ENCODE data around the gene KLHL25. TPM values are rescaled to one million over a fixed set of nuclear protein-coding genes. Genes with fewer than 3 reads are reported as not detected.

Gene KLHL25
- total RNA-seq, 1 experiment from 2014 or later = 1.5 TPM

- H3K4me2 ChIP-seq (ENCODE audit: low read depth, low read length, poor library complexity, severe bottlenecking) = no peak overlapping the region
- H3K27ac ChIP-seq (ENCODE audit: low read length) = no peak overlapping the region
- H4K20me1 ChIP-seq (ENCODE audit: insufficient read depth, low read depth, low read length) = no peaks in the 10 kb centered on the region; the same call in 1 of the 2 replicates
- H3K4me1 ChIP-seq (ENCODE audit: low read length) = no peaks in the 10 kb centered on the region
- no peak for DNase-seq
- H2AFZ ChIP-seq (ENCODE audit: low read length) = no peak overlapping the region
- no peak overlapping the region for H3K9ac ChIP-seq (ENCODE audit: low read length)
- peaks cover 41% of the 10 kb centered on the region for H3K36me3 ChIP-seq (ENCODE audit: insufficient read depth, low read length)
- H3K9me3 ChIP-seq (ENCODE audit: low read length) = no peaks in the 10 kb centered on the region
- no peaks in the 10 kb centered on the region for H3K9me2 ChIP-seq (replicated peaks; ENCODE audit: insufficient read depth, low read length)
- H3K27me3 ChIP-seq (ENCODE audit: low read length) = no peaks in the 10 kb centered on the region
- no peak overlapping the region for H3K4me3 ChIP-seq (ENCODE audit: low read length)
- H3K79me2 ChIP-seq (ENCODE audit: low read length) = no peaks in the 10 kb centered on the region
Measured at GRCh38 chr15:85745525-85746150, 49.1 kb downstream of the KLHL25 start.

- Histone ChIP-seq H3K79me2 (ENCODE audit: low read length) (no peaks in the 10 kb centered on the region), H3K36me3 (ENCODE audit: insufficient read depth, low read length) (peaks cover 45% of the 10 kb centered on the region), H4K20me1 (ENCODE audit: insufficient read depth, low read depth, low read length) (no peaks in the 10 kb centered on the region; the same call in 1 of the 2 replicates)
Measured at GRCh38 chr15:85745023-85745422, 49.7 kb downstream of the KLHL25 start.

GRCh38 chr15:85744579-85744978 is 50.1 kb downstream of the KLHL25 start:
- no peaks in the 10 kb centered on the region for H3K27me3 ChIP-seq (ENCODE audit: low read length)
- no peak overlapping the region for H3K4me3 ChIP-seq (ENCODE audit: low read length)
- H3K4me1 ChIP-seq (ENCODE audit: low read length) = no peaks in the 10 kb centered on the region
- H3K9ac ChIP-seq (ENCODE audit: low read length) = no peak overlapping the region
- no peak for DNase-seq
- H3K27ac ChIP-seq (ENCODE audit: low read length) = no peak overlapping the region
- no peaks in the 10 kb centered on the region; the same call in 1 of the 2 replicates for H4K20me1 ChIP-seq (ENCODE audit: insufficient read depth, low read depth, low read length)
- H3K9me2 ChIP-seq (replicated peaks; ENCODE audit: insufficient read depth, low read length) = no peaks in the 10 kb centered on the region
- peaks cover 50% of the 10 kb centered on the region for H3K36me3 ChIP-seq (ENCODE audit: insufficient read depth, low read length)
- H3K79me2 ChIP-seq (ENCODE audit: low read length) = no peaks in the 10 kb centered on the region
- no peak overlapping the region for H2AFZ ChIP-seq (ENCODE audit: low read length)
- no peak overlapping the region for H3K4me2 ChIP-seq (ENCODE audit: low read depth, low read length, poor library complexity, severe bottlenecking)
- no peaks in the 10 kb centered on the region for H3K9me3 ChIP-seq (ENCODE audit: low read length)

More at GRCh38 chr15:85745023-85745422, 49.7 kb downstream of the KLHL25 start:
- Histone ChIP-seq H3K9me2 (replicated peaks; ENCODE audit: insufficient read depth, low read length) (no peaks in the 10 kb centered on the region), H3K27ac (ENCODE audit: low read length) (no peak overlapping the region), H3K9ac (ENCODE audit: low read length) (no peak overlapping the region), H2AFZ (ENCODE audit: low read length) (no peak overlapping the region), H3K4me3 (ENCODE audit: low read length) (no peak overlapping the region), H3K4me2 (ENCODE audit: low read depth, low read length, poor library complexity, severe bottlenecking) (no peak overlapping the region), H3K27me3 (ENCODE audit: low read length) (no peaks in the 10 kb centered on the region), H3K9me3 (ENCODE audit: low read length) (no peaks in the 10 kb centered on the region), H3K4me1 (ENCODE audit: low read length) (no peaks in the 10 kb centered on the region)
- no peak for DNase-seq

GRCh38 chr15:85743392-85744055 is 51.2 kb downstream of the KLHL25 start:
- H3K4me2 ChIP-seq (ENCODE audit: low read depth, low read length, poor library complexity, severe bottlenecking) = no peak overlapping the region
- no peak for DNase-seq
- no peak overlapping the region for H3K9ac ChIP-seq (ENCODE audit: low read length)
- H4K20me1 ChIP-seq (ENCODE audit: insufficient read depth, low read depth, low read length) = no peaks in the 10 kb centered on the region; the same call in 1 of the 2 replicates
- no peaks in the 10 kb centered on the region for H3K4me1 ChIP-seq (ENCODE audit: low read length)
- H2AFZ ChIP-seq (ENCODE audit: low read length) = no peak overlapping the region
- H3K27ac ChIP-seq (ENCODE audit: low read length) = no peak overlapping the region
- peaks cover 51% of the 10 kb centered on the region for H3K36me3 ChIP-seq (ENCODE audit: insufficient read depth, low read length)
- no peaks in the 10 kb centered on the region for H3K9me3 ChIP-seq (ENCODE audit: low read length)
- no peaks in the 10 kb centered on the region for H3K79me2 ChIP-seq (ENCODE audit: low read length)
- H3K27me3 ChIP-seq (ENCODE audit: low read length) = no peaks in the 10 kb centered on the region
- H3K9me2 ChIP-seq (replicated peaks; ENCODE audit: insufficient read depth, low read length) = no peaks in the 10 kb centered on the region
- H3K4me3 ChIP-seq (ENCODE audit: low read length) = no peak overlapping the region

- no peak for DNase-seq
- H3K9ac ChIP-seq (ENCODE audit: low read length) = no peak overlapping the region
- H3K4me3 ChIP-seq (ENCODE audit: low read length) = no peak overlapping the region
- H3K36me3 ChIP-seq (ENCODE audit: insufficient read depth, low read length) = peaks cover 50% of the 10 kb centered on the region
- H3K27ac ChIP-seq (ENCODE audit: low read length) = no peak overlapping the region
- no peak overlapping the region for H3K4me2 ChIP-seq (ENCODE audit: low read depth, low read length, poor library complexity, severe bottlenecking)
- H3K4me1 ChIP-seq (ENCODE audit: low read length) = no peaks in the 10 kb centered on the region
- no peak overlapping the region for H2AFZ ChIP-seq (ENCODE audit: low read length)
- H4K20me1 ChIP-seq (ENCODE audit: insufficient read depth, low read depth, low read length) = no peaks in the 10 kb centered on the region; the same call in 1 of the 2 replicates
- H3K79me2 ChIP-seq (ENCODE audit: low read length) = no peaks in the 10 kb centered on the region; the same call in 1 of the 2 replicates
- no peaks in the 10 kb centered on the region for H3K9me3 ChIP-seq (ENCODE audit: low read length)
- no peaks in the 10 kb centered on the region for H3K27me3 ChIP-seq (ENCODE audit: low read length)
- H3K9me2 ChIP-seq (replicated peaks; ENCODE audit: insufficient read depth, low read length) = no peaks in the 10 kb centered on the region
Measured at GRCh38 chr15:85742186-85742821, 52.4 kb downstream of the KLHL25 start.

- Histone ChIP-seq H2AFZ (ENCODE audit: low read length) (no peak overlapping the region), H3K36me3 (ENCODE audit: insufficient read depth, low read length) (peaks cover 48% of the 10 kb centered on the region), H3K4me1 (ENCODE audit: low read length) (no peaks in the 10 kb centered on the region), H4K20me1 (ENCODE audit: insufficient read depth, low read depth, low read length) (no peaks in the 10 kb centered on the region; the same call in 1 of the 2 replicates), H3K79me2 (ENCODE audit: low read length) (no peaks in the 10 kb centered on the region; the same call in 1 of the 2 replicates), H3K27ac (ENCODE audit: low read length) (no peak overlapping the region), H3K9me3 (ENCODE audit: low read length) (no peaks in the 10 kb centered on the region), H3K27me3 (ENCODE audit: low read length) (no peaks in the 10 kb centered on the region), H3K9ac (ENCODE audit: low read length) (no peak overlapping the region), H3K4me3 (ENCODE audit: low read length) (no peak overlapping the region), H3K4me2 (ENCODE audit: low read depth, low read length, poor library complexity, severe bottlenecking) (no peak overlapping the region), H3K9me2 (replicated peaks; ENCODE audit: insufficient read depth, low read length) (no peaks in the 10 kb centered on the region)
- DNase-seq = no peak
Measured at GRCh38 chr15:85741662-85742061, 53.1 kb downstream of the KLHL25 start.

GRCh38 chr15:85741021-85741421 is 53.7 kb downstream of the KLHL25 start:
- H3K36me3 ChIP-seq (ENCODE audit: insufficient read depth, low read length) = peaks cover 51% of the 10 kb centered on the region
- H3K9ac ChIP-seq (ENCODE audit: low read length) = no peak overlapping the region

GRCh38 chr15:85737061-85737460 is 57.7 kb downstream of the KLHL25 start:
- no peaks in the 10 kb centered on the region for H3K9me3 ChIP-seq (ENCODE audit: low read length)
- no peak for DNase-seq
- H3K4me3 ChIP-seq (ENCODE audit: low read length) = no peak overlapping the region
- no peaks in the 10 kb centered on the region for H3K27me3 ChIP-seq (ENCODE audit: low read length)
- peaks cover 50% of the 10 kb centered on the region for H3K36me3 ChIP-seq (ENCODE audit: insufficient read depth, low read length)
- H3K9ac ChIP-seq (ENCODE audit: low read length) = no peak overlapping the region
- no peaks in the 10 kb centered on the region; the same call in 1 of the 2 replicates for H3K79me2 ChIP-seq (ENCODE audit: low read length)
- no peak overlapping the region for H3K27ac ChIP-seq (ENCODE audit: low read length)
- H4K20me1 ChIP-seq (ENCODE audit: insufficient read depth, low read depth, low read length) = no peaks in the 10 kb centered on the region
- no peak overlapping the region for H3K4me2 ChIP-seq (ENCODE audit: low read depth, low read length, poor library complexity, severe bottlenecking)
- no peaks in the 10 kb centered on the region for H3K4me1 ChIP-seq (ENCODE audit: low read length)
- no peaks in the 10 kb centered on the region for H3K9me2 ChIP-seq (replicated peaks; ENCODE audit: insufficient read depth, low read length)
- H2AFZ ChIP-seq (ENCODE audit: low read length) = no peak overlapping the region

More at GRCh38 chr15:85741021-85741421, 53.7 kb downstream of the KLHL25 start:
- H4K20me1 ChIP-seq (ENCODE audit: insufficient read depth, low read depth, low read length) = no peaks in the 10 kb centered on the region; the same call in 1 of the 2 replicates
- H3K4me1 ChIP-seq (ENCODE audit: low read length) = no peaks in the 10 kb centered on the region
- H3K27me3 ChIP-seq (ENCODE audit: low read length) = no peaks in the 10 kb centered on the region
- no peak overlapping the region for H3K27ac ChIP-seq (ENCODE audit: low read length)
- H3K9me2 ChIP-seq (replicated peaks; ENCODE audit: insufficient read depth, low read length) = no peaks in the 10 kb centered on the region
- DNase-seq = no peak
- H3K4me2 ChIP-seq (ENCODE audit: low read depth, low read length, poor library complexity, severe bottlenecking) = no peak overlapping the region
- no peaks in the 10 kb centered on the region; the same call in 1 of the 2 replicates for H3K79me2 ChIP-seq (ENCODE audit: low read length)
- H2AFZ ChIP-seq (ENCODE audit: low read length) = no peak overlapping the region
- no peaks in the 10 kb centered on the region for H3K9me3 ChIP-seq (ENCODE audit: low read length)
- H3K4me3 ChIP-seq (ENCODE audit: low read length) = no peak overlapping the region

All from Karpas-422 (cell line).